SU-DHL-6 (cell line): ENCODE measurements around the gene TULP4.

Source experiments
- EZH2phosphoT487 ChIP-seq: fragments of 200-600 bp; sonication (generic), shearing (Covaris generic); conservative IDR thresholded peaks from 2 replicates; pipeline ENCODE4 v1.6.1; 2018; ENCODE audit warnings: mild to moderate bottlenecking, antibody characterized with exemption, low read length, moderate library complexity, mixed read lengths
- TF ChIP-seq, protein P1 (sequence below): fragments of 200-600 bp; sonication (generic); IDR thresholded peaks from one replicate; pipeline ENCODE4 v1.5.1; 2017; ENCODE audit warnings: antibody characterized with exemption, mild to moderate bottlenecking, low read length, moderate library complexity; ENCODE audit not compliant: insufficient read depth, poor library complexity, severe bottlenecking

DNA sequence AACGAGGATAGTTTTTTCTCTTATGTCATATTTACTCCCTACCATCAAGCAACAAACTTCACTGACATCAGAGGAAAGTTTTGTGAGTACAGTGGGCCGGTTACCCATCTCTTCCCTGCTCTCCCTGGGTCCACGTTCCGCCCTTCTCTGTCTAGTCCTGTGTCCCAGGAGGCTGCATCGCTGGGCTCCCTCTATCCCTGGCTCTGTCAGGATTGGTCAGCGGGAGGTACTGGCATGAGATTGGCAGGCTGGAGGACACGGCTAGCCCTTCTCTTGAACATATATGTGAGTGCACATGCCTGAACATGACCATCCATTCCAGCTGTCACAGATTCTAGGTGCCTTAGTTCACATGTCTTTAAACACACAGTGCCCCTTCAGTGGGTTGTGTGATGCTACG lies 217.4 kb downstream of the TULP4 start:
- TF ChIP-seq, protein P1, sequence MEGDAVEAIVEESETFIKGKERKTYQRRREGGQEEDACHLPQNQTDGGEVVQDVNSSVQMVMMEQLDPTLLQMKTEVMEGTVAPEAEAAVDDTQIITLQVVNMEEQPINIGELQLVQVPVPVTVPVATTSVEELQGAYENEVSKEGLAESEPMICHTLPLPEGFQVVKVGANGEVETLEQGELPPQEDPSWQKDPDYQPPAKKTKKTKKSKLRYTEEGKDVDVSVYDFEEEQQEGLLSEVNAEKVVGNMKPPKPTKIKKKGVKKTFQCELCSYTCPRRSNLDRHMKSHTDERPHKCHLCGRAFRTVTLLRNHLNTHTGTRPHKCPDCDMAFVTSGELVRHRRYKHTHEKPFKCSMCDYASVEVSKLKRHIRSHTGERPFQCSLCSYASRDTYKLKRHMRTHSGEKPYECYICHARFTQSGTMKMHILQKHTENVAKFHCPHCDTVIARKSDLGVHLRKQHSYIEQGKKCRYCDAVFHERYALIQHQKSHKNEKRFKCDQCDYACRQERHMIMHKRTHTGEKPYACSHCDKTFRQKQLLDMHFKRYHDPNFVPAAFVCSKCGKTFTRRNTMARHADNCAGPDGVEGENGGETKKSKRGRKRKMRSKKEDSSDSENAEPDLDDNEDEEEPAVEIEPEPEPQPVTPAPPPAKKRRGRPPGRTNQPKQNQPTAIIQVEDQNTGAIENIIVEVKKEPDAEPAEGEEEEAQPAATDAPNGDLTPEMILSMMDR = no peak
- no peak for TF ChIP-seq EZH2phosphoT487
